ENCODE measurements around the gene C10orf67.
"Not testable (repeated sequence)": the region's sequence is repeated elsewhere in the genome, so short reads cannot be mapped to it uniquely, and the experiment has no call there.

The C10orf67 gene

DNA sequence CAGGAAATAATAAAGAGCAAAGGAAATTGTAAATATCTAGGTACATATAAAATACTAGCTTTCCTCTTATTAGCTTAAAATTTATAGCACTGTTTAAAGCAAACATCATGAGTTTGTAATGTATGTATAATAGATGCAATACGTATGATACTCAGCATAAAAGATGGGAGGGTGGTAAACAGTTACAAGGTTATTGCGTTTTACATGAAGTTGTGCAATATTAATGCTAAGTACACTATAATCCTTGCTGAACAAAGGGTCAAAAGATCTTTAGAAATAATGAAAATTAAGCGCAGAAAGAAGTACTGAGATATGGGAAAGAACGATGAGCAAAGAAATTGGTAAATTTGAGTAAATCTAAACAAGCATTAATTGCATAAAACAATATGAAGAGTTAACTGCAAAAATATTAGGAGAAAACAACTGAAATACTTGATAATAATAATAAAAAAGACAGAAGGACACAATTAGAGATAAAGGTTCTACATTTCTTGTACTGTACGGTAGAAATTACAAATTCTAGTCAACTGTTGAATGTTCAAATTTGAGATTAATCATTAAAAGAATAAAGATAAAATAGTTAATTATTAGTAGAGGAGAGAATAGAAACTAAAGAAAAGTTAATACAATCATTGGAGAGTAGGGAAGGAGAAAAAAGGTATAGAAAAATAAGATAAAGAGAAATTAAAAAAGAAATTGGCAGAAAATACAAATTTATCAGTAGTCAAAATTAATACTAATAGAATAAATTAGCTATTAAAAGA, 17.9 kb downstream of the C10orf67 start:
- no peak for DNase-seq (ENCODE audit: low read depth, low spot score)

DNA sequence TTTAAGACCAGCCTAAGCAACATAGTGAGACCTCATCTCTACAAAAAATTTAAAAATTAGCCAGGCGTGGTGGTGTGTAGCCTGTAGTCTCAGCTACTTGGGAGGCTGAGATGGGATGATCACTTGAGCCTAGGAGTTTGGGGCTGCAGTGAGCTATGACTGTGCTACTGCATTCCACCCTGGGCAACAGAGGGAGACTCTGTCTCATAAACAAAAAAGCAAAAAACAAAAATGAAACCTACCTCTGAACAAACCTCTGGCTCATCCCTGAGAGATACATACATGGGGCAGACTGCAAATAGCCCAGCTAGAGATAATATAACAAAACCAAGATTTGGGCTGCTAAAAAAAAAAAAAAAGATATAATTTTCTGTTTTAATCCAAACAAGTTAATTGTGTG, 19.5 kb downstream of the C10orf67 start:
- DNase-seq (ENCODE audit: low read depth, low spot score) = no peak

DNA sequence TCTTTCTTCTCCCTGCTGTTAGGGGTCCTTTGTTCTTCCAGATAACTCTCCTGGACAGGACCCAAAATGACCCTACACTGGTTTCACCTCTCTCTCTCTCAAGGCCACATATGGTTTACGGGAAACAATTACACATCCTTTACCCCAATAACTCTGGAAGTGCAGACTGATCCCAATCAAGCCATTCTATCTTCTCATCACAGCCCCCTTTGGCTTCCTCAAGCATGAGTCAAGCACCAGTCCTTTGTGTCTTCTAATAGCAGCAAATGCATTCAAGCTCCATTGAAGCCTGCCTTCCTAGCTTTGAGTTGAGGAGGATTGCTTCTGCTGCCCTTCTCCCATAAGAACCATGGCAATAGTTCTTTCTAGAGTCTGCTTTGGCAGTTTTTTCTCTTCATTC, 20.2 kb downstream of the C10orf67 start:
- DNase-seq (ENCODE audit: low read depth, low spot score) = no peak

DNA sequence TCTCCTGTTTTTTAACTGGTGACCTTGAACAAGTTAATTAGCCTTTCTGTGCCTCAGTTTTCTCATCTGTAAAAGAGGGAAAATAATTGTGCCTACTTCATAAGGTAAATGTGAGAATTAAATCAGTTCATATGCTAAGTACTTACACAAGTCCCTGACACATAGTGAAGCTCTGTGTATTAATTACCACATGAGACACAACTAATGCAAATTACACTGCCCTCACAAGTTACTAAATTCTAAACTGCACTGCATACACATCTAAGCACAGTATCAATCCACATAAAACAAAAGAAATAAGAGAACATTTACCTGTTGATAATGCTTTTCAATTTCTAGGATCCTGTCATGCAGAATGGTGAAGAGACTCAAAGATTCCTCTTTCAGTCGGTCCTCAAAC, 22.5 kb downstream of the C10orf67 start:
- no peak for DNase-seq (ENCODE audit: low read depth, low spot score)

DNA sequence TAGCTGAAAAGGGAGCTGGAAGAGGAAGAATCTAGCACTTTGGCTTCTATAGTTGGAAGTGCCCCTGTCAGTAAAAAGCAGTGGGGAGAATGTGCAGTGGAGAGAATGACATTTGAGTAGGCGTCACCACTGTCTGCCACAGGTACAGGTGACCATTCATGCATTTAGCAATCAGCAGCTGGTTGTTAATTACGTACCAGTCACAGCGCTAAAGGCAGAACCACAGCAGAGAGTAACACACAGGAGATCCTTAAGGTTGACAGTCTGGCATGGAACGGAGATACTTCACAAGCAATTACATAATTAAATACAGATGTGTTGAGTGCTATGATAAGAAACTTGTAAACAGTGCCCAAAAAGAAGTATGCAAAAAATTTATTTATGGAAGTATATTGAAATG, 24.8 kb downstream of the C10orf67 start:
- no peak for DNase-seq (ENCODE audit: low read depth, low spot score)

DNA sequence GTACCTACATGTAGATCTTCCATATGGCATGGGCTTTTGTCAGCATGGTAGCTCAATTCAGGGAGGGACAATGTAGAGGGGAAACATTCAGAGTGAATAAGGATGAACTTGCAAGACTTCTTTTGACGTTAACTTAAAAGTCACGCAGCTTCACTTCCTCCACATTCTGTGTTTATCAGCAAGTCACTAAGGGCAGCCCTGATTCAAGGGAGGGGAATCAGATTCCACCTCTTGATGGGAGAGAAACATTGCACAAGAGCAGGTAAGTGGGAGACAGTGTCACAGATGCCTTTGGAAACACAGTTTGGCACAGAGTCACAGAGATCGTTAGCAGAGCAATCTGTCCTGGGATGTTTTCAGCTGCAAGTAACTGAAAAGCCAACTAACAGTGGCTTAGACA, 26.2 kb downstream of the C10orf67 start:
- DNase-seq (ENCODE audit: low read depth, low spot score) = no peak

DNA sequence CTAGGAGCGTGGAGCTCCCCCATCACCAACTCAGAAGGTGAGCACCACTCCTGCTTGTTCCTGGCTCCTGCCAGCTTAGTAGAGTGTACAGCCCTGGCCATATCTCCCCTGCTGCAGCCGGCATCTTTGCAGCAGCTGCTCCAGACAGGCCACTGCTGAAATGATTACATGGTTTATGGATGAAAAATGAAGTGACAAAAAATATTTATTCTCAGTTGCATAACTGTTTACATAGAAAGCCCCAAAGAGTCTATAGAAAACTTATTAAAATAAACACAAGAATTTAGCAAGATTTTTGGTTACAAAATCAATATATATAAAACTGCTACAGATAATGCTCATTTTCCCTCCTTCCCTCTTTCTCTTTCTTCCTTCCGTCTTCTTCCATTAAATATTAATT, 27.2 kb downstream of the C10orf67 start:
- no peak for DNase-seq (ENCODE audit: low read depth, low spot score)

DNA sequence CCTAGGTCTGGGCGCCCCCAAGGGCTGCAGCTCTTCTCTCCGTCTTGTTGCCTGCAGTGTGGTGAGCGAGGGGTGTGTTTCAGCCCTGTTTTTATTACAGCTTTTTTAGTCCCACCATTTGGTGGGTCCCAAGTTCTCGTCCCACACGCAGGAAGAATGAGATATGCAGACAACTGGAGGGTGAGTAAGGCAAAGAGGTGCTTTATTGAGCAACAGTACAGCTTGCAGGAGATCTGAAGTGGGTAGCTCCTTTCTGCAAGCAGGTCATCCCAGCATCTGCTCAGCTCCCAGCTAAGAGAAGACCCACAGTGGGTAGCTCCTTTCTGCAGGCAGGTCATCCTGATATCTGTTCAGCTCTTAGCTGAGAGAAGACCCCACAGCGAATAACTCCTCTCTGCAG, 28.2 kb downstream of the C10orf67 start:
- no peak for DNase-seq (ENCODE audit: low read depth, low spot score)

DNA sequence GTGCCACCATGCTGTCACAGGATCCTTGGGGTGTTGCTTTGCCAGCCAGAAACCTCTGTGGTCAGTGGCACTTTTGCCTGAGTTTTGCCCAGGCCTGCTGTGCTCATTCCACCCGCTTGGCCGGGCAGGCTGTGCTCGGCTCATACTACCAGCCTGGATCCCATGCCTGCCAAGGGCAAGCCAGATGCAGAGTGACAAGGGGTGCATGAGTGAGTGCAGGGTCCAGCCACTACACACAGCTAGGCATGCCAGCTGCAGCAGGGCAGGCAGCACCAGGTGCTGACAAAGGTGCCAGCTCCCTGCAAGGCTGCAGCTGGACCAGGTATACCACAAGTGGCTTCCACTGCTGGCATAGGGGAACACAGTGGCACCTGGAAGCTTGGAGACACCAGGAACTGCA, 28.6 kb downstream of the C10orf67 start:
- DNase-seq (ENCODE audit: low read depth, low spot score) = no peak

DNA sequence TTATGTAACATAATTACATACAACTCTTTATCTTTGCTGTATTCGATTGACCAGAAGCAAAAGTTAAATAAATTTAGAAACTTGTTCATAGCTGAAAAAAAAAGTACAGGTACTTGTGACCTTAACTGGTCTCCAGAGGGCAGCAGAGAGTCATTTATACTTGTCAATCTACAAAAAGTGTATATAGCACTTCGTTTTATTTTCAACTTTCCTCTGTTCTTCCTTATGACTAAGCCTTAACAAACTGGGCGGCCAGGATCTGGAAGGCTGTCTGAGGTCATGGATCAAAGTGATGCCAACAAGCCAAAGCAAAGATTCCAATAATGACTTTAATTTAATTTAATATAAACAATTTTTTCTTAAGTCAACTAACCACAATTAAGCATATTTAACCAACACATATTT, 29.8 kb downstream of the C10orf67 start:
- peak; percentile 15 for DNase-seq (ENCODE audit: low read depth, low spot score)

DNA sequence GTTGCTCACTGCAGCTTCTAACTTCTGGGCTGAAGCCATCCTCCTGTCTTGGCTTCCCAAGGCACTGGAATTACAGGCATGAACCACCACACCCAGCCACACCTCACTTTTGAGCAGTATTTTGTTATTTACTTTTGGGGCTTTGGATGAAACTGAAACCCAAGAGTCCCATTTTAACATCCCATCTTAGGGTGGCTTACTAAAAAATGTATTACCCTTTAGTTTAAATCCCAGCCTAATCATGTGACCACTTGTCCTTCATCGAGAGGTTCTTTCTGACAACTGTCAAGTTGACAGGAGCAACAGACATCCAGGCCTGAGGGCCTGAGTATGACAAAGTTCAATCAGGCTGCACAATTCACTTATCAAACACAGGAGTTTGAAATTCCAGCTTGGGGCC, 33.6 kb downstream of the C10orf67 start:
- DNase-seq (ENCODE audit: low read depth, low spot score) = no peak

DNA sequence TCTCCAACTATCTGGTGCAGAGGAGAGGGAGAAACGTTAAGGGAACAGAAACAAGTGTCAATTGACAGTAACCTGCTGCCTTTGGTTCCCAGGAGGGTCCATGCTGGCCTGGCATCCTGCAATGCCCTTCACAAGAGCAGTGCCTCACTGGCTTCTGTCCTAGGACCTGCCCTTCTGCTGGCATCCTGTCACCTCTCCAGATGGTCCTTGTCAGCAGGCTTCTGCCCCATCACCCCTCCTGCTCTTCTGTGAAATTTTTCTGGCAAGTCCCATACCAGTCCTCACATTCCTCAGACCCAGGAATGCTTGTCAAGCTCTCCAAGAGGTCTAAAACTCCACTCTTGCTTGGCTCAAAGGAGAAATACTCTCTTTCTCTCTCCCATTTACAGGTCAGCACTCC, 34.2 kb downstream of the C10orf67 start:
- DNase-seq (ENCODE audit: low read depth, low spot score) = no peak

DNA sequence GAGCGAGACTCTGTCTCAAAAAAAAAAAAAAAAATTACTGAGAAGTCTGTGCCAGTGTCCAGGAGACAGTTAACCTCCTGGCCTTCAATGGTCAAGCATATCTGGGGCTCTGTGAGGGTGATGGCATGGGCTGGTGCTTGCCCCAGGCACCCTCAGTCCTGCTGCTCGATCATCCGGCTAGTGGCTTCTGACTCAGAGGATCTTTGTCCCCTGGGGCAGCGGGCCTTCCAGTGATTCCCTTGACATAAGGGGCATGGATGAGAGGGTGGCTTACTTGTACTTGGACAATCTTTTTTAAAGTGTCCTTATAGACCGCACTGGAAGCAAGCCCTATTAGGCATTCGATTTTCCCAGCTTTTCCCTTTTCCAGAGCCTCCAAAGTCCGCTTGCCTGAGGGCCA, 44.6 kb downstream of the C10orf67 start:
- not testable (repeated sequence) for DNase-seq (ENCODE audit: low read depth, low spot score)

DNA sequence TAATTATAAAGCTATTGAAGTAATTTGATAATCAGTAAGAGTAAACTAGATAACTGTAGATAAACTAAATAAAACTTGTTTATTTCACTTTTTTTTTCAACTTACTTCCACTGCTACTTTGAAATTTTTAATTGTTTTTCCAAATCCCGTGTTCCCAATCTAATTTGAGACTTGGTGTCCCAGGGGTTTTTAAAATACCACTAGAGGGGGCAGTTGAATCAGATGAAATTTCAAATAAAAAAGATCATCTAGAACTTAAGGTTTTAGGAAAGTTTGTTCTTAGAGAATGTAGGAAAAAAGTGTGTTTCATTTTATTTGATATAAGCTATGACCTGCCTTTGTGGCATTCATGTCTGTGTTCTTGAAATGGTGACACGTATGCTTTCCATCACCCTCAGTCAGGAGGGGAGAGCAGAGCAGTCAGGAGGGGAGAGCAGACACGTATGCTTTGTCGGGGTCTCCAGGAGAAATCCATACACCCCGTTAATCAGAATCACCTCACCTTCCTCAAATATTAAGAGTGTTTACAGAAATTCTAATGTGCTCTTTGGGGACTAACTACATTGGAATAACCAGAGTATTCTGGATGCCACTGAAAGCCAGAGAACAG, 49.9 kb downstream of the C10orf67 start:
- DNase-seq (ENCODE audit: low read depth, low spot score) = no peak

DNA sequence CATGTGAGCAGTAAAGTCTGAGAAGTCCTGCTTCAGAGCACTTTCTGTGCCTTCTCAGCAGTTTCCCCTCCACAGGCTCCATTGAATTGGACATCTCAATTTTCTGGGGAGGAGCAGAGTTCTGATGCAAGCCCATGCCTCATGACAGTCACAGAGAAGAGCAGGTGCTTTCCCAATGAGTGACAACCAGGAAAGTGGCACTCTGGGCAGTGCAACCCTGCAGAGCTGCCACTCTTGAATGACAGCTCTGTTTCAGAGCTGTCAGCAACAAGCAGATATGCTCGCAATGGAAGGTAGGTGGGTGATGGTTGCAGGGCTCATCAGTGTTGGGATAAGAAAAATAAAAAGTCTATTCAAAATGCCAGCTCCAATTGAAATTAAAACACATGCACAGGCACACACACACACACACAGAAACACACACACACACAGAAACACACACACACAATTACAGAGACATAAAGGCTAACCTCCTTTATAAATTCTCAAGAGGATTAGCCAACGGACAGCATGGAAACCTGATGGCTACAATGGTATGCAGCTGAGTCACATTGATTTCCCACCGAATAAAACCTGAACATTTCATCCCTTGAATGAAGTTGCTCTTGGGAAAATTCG, 50.5 kb downstream of the C10orf67 start:
- DNase-seq (ENCODE audit: low read depth, low spot score) = no peak

DNA sequence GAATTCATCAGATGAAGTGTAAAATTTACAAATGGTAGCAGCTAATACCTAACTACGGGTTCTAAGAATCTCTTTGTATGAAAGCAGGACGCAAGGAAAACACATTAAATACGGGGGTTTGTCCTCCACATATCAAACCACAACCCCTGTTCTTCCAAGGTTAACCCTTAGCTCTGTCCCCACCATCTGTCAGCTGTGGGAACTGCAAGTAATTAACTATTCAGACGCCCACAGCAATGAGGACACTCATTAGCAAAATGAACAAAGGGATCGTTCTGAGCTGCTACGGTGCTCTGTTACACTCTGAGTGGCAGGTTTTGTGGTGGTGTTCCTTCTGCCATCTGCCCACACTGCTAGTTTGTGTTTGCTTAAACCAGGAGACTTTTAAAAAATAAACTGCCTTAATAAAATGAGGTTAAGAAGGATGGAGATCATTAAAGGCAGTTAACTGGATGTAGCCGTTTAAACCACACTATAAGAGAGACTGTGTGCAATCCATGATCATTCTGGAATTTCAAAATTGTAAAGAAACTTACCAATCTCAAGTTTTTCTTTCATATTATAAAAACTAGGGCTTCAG, 51.4 kb downstream of the C10orf67 start:
- DNase-seq (ENCODE audit: low read depth, low spot score) = peak; percentile 33

DNA sequence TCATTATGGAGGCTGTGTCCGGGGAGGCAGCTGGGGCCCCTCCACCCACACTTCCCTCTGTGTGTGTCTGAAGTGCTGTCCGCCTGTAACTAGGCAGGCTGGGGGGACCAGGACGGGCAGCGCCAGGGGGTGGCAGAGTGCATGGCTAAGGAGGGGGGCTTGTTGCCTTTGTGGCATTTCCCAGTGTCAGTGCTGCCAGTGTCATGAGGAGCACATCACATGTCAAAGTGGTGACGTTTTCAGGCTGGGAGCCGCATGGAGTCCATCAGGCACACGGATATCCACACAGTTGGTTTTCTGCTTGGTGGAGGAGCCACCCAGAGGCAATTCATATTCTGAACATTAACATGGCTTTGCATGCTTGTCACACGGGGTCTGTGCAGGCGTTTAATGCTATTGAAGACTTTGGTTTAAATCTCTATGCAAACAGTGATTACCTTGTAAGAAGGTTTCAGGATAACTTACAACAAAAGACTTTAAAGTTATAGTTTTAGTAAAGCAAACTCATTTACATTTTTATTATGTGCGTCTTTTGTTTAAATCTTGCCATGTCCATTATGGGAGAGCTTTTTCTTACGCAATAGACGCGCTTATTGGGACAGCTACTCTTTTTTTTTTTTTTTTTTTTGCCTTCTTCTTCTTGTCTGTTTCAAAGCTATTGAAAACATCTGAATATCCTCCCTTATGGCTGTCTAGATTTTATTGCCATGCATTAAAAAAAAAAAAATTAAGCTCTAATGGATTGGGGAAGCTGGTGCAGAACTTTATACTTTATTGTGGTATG, 52.9 kb downstream of the C10orf67 start:
- DNase-seq (ENCODE audit: low read depth, low spot score) = no peak

DNA sequence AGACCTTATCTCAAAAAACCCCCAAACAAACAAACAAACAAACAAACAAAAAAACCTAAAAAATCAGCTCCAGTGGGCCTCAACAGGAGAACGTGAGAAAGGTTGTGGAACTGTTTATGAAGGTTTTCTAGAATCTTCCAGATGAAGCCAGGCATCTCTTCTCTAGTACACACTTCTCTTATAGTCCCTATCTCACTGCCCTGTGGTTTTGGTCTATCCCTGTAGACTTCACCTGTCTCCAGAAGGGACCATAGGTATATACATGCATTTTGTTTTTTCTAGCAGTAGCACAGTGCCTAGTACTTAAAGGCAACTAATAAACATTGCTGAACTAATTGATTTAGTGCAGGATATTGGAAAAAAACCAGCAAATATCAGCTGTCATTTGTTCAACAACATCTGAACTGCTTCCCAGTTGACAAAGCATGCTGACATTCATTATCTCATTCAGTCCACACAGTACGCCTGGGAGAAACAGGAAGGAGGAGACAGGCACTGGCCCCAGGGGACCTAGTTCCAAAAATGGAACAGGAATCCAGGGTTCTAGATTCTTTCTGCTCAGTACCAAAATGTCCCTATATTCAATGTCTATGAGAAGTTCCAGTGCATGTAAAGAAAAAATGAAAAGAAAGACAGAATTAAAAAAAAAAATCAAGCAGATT, 59.8 kb downstream of the C10orf67 start:
- no peak for DNase-seq (ENCODE audit: low read depth, low spot score)

DNA sequence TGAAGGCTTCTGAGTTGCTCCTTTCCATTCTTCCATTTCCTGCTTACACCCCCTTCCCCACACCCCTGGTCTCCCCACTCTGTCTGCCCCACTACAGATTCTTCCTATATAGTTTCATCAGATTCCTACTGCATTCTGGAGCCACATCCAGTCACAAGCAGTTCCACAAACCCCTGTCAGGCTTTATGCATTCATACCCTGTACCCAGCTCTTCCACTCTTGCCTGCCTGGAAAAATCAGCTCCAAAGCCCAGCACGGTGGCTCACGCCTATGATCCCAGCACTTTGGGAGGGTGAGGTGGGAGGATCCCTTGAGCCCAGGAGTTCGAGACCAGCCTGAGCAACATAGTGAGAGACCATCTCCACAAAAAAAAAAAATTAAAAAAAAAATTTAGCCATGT, 60.4 kb downstream of the C10orf67 start:
- DNase-seq (ENCODE audit: low read depth, low spot score) = no peak

DNA sequence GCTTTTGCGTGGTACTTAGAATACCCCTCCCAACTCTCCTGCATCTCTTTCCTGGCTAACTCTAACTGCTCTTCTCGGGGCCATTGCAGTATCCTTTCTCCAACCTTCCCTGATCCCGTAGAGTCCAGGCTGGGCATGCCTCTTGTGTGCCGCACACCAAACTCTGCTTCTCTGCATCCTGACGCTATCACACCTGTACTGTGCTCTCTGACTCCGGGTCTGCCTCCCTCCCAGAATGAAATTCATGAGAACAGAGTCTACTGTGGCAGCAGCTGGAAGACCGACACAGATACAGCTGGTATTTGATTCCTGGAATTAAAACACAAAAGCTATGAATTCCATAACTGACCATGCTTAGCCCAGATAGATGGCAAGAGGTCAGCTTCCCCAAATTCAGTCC, 60.9 kb downstream of the C10orf67 start:
- DNase-seq (ENCODE audit: low read depth, low spot score) = no peak

DNA sequence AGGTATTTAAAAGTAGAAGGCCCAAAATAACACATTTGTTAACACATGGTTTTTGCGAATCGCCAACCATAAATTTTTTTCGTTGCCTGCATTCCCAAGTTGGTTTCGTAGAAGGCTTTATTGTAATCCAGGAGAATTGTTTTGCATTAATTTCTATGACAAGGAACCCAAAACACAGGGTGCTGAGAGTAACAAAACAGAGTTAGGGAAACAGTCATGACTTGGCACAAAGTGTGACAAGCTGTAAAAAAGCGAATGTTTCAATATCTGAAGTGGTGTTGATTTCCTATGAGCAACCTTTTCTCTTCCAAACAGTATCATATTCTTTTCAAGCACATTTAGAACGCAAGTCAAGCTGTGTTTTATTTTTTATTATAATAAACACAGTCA, 63.6 kb downstream of the C10orf67 start:
- no peak for DNase-seq (ENCODE audit: low read depth, low spot score)
